Sigmoid colon (tissue), 4 donors: ENCODE measurements around the gene FAM53C.

Experiments
- CTCF ChIP-seq, 4 experiments: fragments of 450-650 bp in 3 of 4; fragments of 200-600 bp in 1 of 4; IDR thresholded peaks; one replicate each; pipeline ENCODE4 v1.5.1; 2016 to 2019; ENCODE audit warnings: antibody characterized with exemption in 4 of 4, mild to moderate bottlenecking in 3 of 4, moderate library complexity in 2 of 4
- EP300 ChIP-seq, 4 donors: sonication (generic); formaldehyde crosslinking; IDR thresholded peaks; one replicate each; pipeline ENCODE4 v1.6.1; 2017; ENCODE audit warnings: antibody characterized with exemption in 4 of 4
- POLR2AphosphoS5 ChIP-seq, 4 donors: sonication (generic); formaldehyde crosslinking; IDR thresholded peaks; one replicate each; pipeline ENCODE4 v1.6.1; 2017; ENCODE audit warnings: antibody characterized with exemption in 4 of 4

GRCh38 chr5:138372225-138372624 lies 34.2 kb downstream of the FAM53C start:
- TF ChIP-seq POLR2AphosphoS5 (IDR thresholded peaks at IDR 0.05) = no peak
- no peak for TF ChIP-seq CTCF (IDR thresholded peaks at IDR 0.05)
- TF ChIP-seq EP300 (IDR thresholded peaks at IDR 0.05) = no peak
